Mesenchymal stem cell (in vitro differentiated cells and primary cell): Measurements from ENCODE around the gene IGF2. TPM values are rescaled to one million over a fixed set of nuclear protein-coding genes. Genes with fewer than 3 reads are reported as not detected.

Experiments
- DNase-seq: peaks from one replicate; pipeline ENCODE4 v3.0.0-alpha.2; 2013
- H2AFZ ChIP-seq: one replicate; pipeline ENCODE4 v1.6.1; 2013; ENCODE audit warnings: low read depth, mild to moderate bottlenecking, control low read depth, inconsistent platforms, low read length, moderate library complexity
- H2AK5ac ChIP-seq: 2 replicates; pipeline ENCODE4 v1.6.1; 2013; ENCODE audit warnings: low read length, moderate library complexity, mild to moderate bottlenecking, inconsistent platforms; ENCODE audit not compliant: severe bottlenecking
- H2BK120ac ChIP-seq: one replicate; pipeline ENCODE4 v1.6.1; 2013; ENCODE audit warnings: low read depth, mild to moderate bottlenecking, inconsistent platforms, low read length, moderate library complexity
- H2BK12ac ChIP-seq, 2 experiments: one replicate each; pipeline ENCODE4 v1.6.1; 2013; ENCODE audit warnings: inconsistent platforms in 2 of 2, low read length in 2 of 2, mild to moderate bottlenecking in 2 of 2, moderate library complexity in 2 of 2, control low read depth in 1 of 2
- H2BK15ac ChIP-seq: one replicate; pipeline ENCODE4 v1.6.1; 2013; ENCODE audit warnings: mild to moderate bottlenecking, low read depth, inconsistent platforms; ENCODE audit not compliant: poor library complexity, severe bottlenecking
- H2BK5ac ChIP-seq: 2 replicates; pipeline ENCODE4 v1.6.1; 2013; ENCODE audit warnings: low read depth, mild to moderate bottlenecking, low read length, control low read depth, inconsistent platforms; ENCODE audit not compliant: poor library complexity, severe bottlenecking
- H3K14ac ChIP-seq, 2 experiments: one replicate each; pipeline ENCODE4 v1.6.1; 2013; ENCODE audit warnings: inconsistent platforms in 2 of 2, low read length in 2 of 2, control low read depth in 1 of 2, mild to moderate bottlenecking in 1 of 2, moderate library complexity in 1 of 2
- H3K18ac ChIP-seq, 2 experiments: one replicate each; pipeline ENCODE4 v1.6.1; 2013; ENCODE audit warnings: inconsistent platforms in 2 of 2, low read length in 2 of 2, control low read depth in 1 of 2, low read depth in 1 of 2, mild to moderate bottlenecking in 1 of 2
- H3K23ac ChIP-seq, 2 experiments: one replicate each; pipeline ENCODE4 v1.6.1; 2013; ENCODE audit warnings: inconsistent platforms in 2 of 2, low read length in 2 of 2, mild to moderate bottlenecking in 2 of 2, moderate library complexity in 2 of 2, control low read depth in 1 of 2
- H3K27ac ChIP-seq: 2 replicates; pipeline ENCODE4 v1.5.1; 2013; ENCODE audit warnings: mild to moderate bottlenecking, moderate library complexity, low read length, control low read depth, inconsistent platforms; ENCODE audit not compliant: poor library complexity, severe bottlenecking
- H3K27me3 ChIP-seq, 2 experiments: 2 replicates each; pipeline versions ENCODE4 v1.6.1 to v1.7.0; 2013; ENCODE audit warnings: low read length in 2 of 2, mild to moderate bottlenecking in 2 of 2, moderate library complexity in 2 of 2, control low read depth in 1 of 2, inconsistent platforms in 1 of 2; ENCODE audit not compliant: control insufficient read depth in 1 of 2, insufficient read depth in 1 of 2
- H3K36me3 ChIP-seq, 2 experiments: 2 replicates each; pipeline versions ENCODE4 v1.6.1 to v1.7.0; 2013; ENCODE audit warnings: low read length in 2 of 2, control low read depth in 1 of 2, inconsistent platforms in 1 of 2, low read depth in 1 of 2, mild to moderate bottlenecking in 1 of 2; ENCODE audit not compliant: insufficient read depth in 2 of 2, control insufficient read depth in 1 of 2
- H3K4ac ChIP-seq, 2 experiments: one replicate each; pipeline ENCODE4 v1.6.1; 2013; ENCODE audit warnings: inconsistent platforms in 2 of 2, low read length in 2 of 2, mild to moderate bottlenecking in 2 of 2, moderate library complexity in 2 of 2, control low read depth in 1 of 2, low read depth in 1 of 2
- H3K4me1 ChIP-seq: 2 replicates; pipeline ENCODE4 v1.6.1; 2013; ENCODE audit warnings: low read depth, low read length, control low read depth; ENCODE audit not compliant: control insufficient read depth, insufficient read depth
- H3K4me2 ChIP-seq: 2 replicates; pipeline ENCODE4 v1.6.1; 2013; ENCODE audit warnings: low read length, mild to moderate bottlenecking, inconsistent platforms; ENCODE audit not compliant: poor library complexity, severe bottlenecking
- H3K4me3 ChIP-seq, 2 experiments: 2 replicates each; pipeline versions ENCODE4 v1.5.1 to v1.7.0; 2013; ENCODE audit warnings: low read length in 2 of 2, mild to moderate bottlenecking in 2 of 2, control low read depth in 1 of 2, low read depth in 1 of 2; ENCODE audit not compliant: insufficient read depth in 1 of 2
- H3K79me1 ChIP-seq: replicated peaks from 2 replicates; pipeline ENCODE4 v1.6.1; 2013; ENCODE audit warnings: mild to moderate bottlenecking, control low read depth, low read length, inconsistent platforms; ENCODE audit not compliant: poor library complexity, severe bottlenecking
- H3K9ac ChIP-seq: 2 replicates; pipeline ENCODE4 v1.7.0; 2013; ENCODE audit warnings: mild to moderate bottlenecking, low read length, moderate library complexity
- H3K9me3 ChIP-seq: 2 replicates; pipeline ENCODE4 v1.7.0; 2013; ENCODE audit warnings: mild to moderate bottlenecking, low read length; ENCODE audit not compliant: control insufficient read depth
- H4K8ac ChIP-seq: one replicate; pipeline ENCODE4 v1.6.1; 2013; ENCODE audit warnings: inconsistent platforms, mild to moderate bottlenecking, low read length, moderate library complexity
- H4K91ac ChIP-seq: one replicate; pipeline ENCODE4 v1.6.1; 2013; ENCODE audit warnings: mild to moderate bottlenecking, low read length, inconsistent platforms
- WGBS: methylation state at CpG from one replicate; pipeline ENCODE4 v1.1.7; 2013; ENCODE audit warnings: mixed read lengths; 5-methylcytosine and 5-hydroxymethylcytosine counted together
- polyA plus RNA-seq, 2 experiments: library from polyadenylated mRNA; stranded (reverse); fragments of 200-250 nt; gene quantifications; one replicate each; pipeline ENCODE4 v1.2.3, GENCODE V29; 2013

Gene IGF2
- polyA plus RNA-seq (2013, experiment 1 of 2) = 374 TPM
- 355 TPM for polyA plus RNA-seq (2013, experiment 2 of 2)

DNA sequence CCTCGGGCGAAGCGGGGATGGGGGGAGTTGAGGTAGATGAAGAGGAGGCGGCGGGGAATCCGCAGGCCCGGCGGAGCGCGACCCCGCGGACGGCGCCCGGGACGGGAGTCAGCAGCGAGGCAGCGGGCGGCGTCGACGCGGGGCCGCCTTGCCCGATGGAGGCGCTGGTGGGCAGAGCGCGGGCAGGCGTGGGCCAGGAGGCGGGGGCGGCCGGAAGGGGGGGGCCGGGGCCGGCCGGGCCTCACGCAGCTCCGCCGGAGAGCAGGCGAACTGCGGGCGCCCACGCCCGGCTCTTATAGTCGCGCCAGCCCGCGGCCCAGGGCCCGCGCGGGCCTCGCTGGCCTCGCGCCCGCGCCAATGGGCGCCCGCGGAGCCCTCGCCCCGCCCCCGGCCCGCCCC lies at the start of gene IGF2:
Gene IGF2, minus strand, starts transcription at position 267 of the 399 bp plus-strand sequence. CDS start 3,866 bp downstream, outside the sequence.
- Histone ChIP-seq H4K91ac (no peak within 1 kb of the TSS), H3K23ac (peak within 1 kb of the TSS in 1 of 2 experiments; percentile 50), H3K27ac (no peak within 1 kb of the TSS), H3K9me3 (no peaks in the 10 kb centered on the region), H2BK15ac (peak within 1 kb of the TSS; percentile 83), H2BK5ac (no peak within 1 kb of the TSS), H2BK120ac (peak within 1 kb of the TSS; percentile 85), H3K4me2 (peak within 1 kb of the TSS; percentile 88), H3K4ac (peak within 1 kb of the TSS in 1 of 2 experiments; percentile 41), H3K4me1 (peaks cover 53% of the 10 kb centered on the region), H3K9ac (no peak within 1 kb of the TSS), H3K36me3 (peaks cover 0 to 10% of the 10 kb centered on the region in 2 experiments), H2AK5ac (no peak within 1 kb of the TSS), H2BK12ac (peak within 1 kb of the TSS in 1 of 2 experiments; percentile 81), H3K14ac (no peak within 1 kb of the TSS), H3K4me3 (peak within 1 kb of the TSS in 1 of 2 experiments; percentile 63), H3K27me3 (peaks cover 40 to 78% of the 10 kb centered on the region in 2 experiments), H3K18ac (peak within 1 kb of the TSS; percentile 43 to 75), H2AFZ (no peak within 1 kb of the TSS), H3K79me1 (peaks cover 9% of the 10 kb centered on the region), H4K8ac (peak within 1 kb of the TSS; percentile 76)
- peak; percentile 43 for DNase-seq
- no CpG with 5 or more reads among the region's 62 CpGs for WGBS

DNA sequence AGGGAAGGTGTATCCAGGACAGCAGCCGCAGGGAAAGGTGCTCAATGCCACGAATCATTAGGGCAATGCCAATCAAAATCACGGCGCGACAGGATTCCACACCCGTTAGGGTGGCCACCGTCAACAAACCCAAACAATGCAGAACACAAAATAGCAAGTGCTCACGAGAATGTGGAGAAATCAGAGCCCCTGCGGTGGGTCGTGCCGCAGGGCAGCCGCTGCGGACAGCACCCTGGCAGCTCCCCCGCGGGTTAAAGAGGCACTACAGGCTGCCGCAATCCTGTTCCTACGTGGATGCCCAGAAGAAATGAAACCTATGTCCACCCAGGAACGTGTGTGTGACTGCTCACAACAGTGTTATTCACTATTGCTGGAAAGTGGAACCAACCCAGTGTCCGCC lies 49.6 kb upstream of the IGF2 start:
- H3K9ac ChIP-seq = no peak overlapping the region
- no peak overlapping the region for H4K91ac ChIP-seq
- H3K27me3 ChIP-seq = peaks cover 12 to 85% of the 10 kb centered on the region in 2 experiments
- no peak overlapping the region for H2BK15ac ChIP-seq
- H3K23ac ChIP-seq = no peak overlapping the region
- H2AFZ ChIP-seq = no peak overlapping the region
- DNase-seq = no peak
- H3K4me2 ChIP-seq = no peak overlapping the region
- no peaks in the 10 kb centered on the region for H3K36me3 ChIP-seq
- H3K14ac ChIP-seq = no peak overlapping the region
- no peak overlapping the region for H3K4ac ChIP-seq
- peaks cover 3% of the 10 kb centered on the region for H3K4me1 ChIP-seq
- H2BK12ac ChIP-seq = no peak overlapping the region
- WGBS = 89% methylated on average over 19 of the region's 19 CpGs
- no peaks in the 10 kb centered on the region for H3K79me1 ChIP-seq
- H4K8ac ChIP-seq = no peak overlapping the region
- H2BK120ac ChIP-seq = no peak overlapping the region
- H2BK5ac ChIP-seq = no peak overlapping the region
- no peak overlapping the region for H3K18ac ChIP-seq
- H3K9me3 ChIP-seq = no peaks in the 10 kb centered on the region
- no peak overlapping the region for H3K27ac ChIP-seq
- H3K4me3 ChIP-seq = no peak overlapping the region
- no peak overlapping the region for H2AK5ac ChIP-seq

DNA sequence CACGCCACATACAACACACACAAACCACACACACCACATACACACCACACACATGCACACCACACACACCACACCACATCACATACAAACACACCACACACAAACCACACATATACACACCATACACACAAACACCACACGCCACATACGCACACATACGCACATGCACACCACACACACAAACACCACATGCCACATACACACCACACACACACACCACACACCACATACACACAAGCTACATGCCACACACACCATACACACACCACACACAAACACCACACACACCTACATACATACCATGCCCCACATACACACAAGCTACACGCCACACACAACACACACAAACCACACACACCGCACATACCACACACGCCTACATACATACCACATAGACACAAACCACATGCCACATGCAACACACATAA lies 48.1 kb upstream of the IGF2 start:
- no peaks in the 10 kb centered on the region for H3K9me3 ChIP-seq
- H3K4me1 ChIP-seq = peaks cover 3% of the 10 kb centered on the region
- peak overlapping the region in 1 of 2 experiments; percentile 30 for H3K14ac ChIP-seq
- no peak overlapping the region for H2AFZ ChIP-seq
- H2BK120ac ChIP-seq = no peak overlapping the region
- peaks cover 12 to 85% of the 10 kb centered on the region in 2 experiments for H3K27me3 ChIP-seq
- H3K79me1 ChIP-seq = no peaks in the 10 kb centered on the region
- no peak overlapping the region for H2AK5ac ChIP-seq
- H3K36me3 ChIP-seq = no peaks in the 10 kb centered on the region
- DNase-seq = no peak
- no peak overlapping the region for H2BK5ac ChIP-seq
- no peak overlapping the region for H2BK15ac ChIP-seq
- H3K18ac ChIP-seq = peak overlapping the region in 1 of 2 experiments; percentile 25
- no peak overlapping the region for H3K4me3 ChIP-seq
- no peak overlapping the region for H3K4ac ChIP-seq
- peak overlapping the region in 1 of 2 experiments; percentile 62 for H3K23ac ChIP-seq
- peak overlapping the region; percentile 20 for H4K91ac ChIP-seq
- no peak overlapping the region for H4K8ac ChIP-seq
- no peak overlapping the region for H3K9ac ChIP-seq
- 93% methylated on average over 7 of the region's 7 CpGs for WGBS
- H3K4me2 ChIP-seq = no peak overlapping the region
- H2BK12ac ChIP-seq = no peak overlapping the region
- no peak overlapping the region for H3K27ac ChIP-seq

- Histone ChIP-seq H2AK5ac (no peak overlapping the region), H3K4me3 (no peak overlapping the region), H3K18ac (peak overlapping the region in 1 of 2 experiments; percentile 25), H4K91ac (peak overlapping the region; percentile 5), H2BK120ac (no peak overlapping the region), H4K8ac (no peak overlapping the region), H3K9me3 (no peaks in the 10 kb centered on the region), H3K4me1 (peaks cover 3% of the 10 kb centered on the region), H3K23ac (no peak overlapping the region), H3K4me2 (no peak overlapping the region), H2BK5ac (no peak overlapping the region), H3K9ac (no peak overlapping the region), H3K36me3 (no peaks in the 10 kb centered on the region), H3K79me1 (no peaks in the 10 kb centered on the region), H3K27me3 (peaks cover 12 to 85% of the 10 kb centered on the region in 2 experiments), H3K14ac (peak overlapping the region in 1 of 2 experiments; percentile 30), H2BK15ac (peak overlapping the region; percentile 31), H3K4ac (no peak overlapping the region), H2BK12ac (no peak overlapping the region), H3K27ac (no peak overlapping the region), H2AFZ (no peak overlapping the region)
- 52% methylated on average over 20 of the region's 21 CpGs for WGBS
- peak; percentile 8 for DNase-seq
Measured at GRCh38 chr11:2186669-2187279, 47.6 kb upstream of the IGF2 start.
